Erythroblast (primary cell): ENCODE data around the gene PTGES3.

ENCODE experiments used
- GATA1 ChIP-seq: IDR thresholded peaks from 2 replicates; pipeline ENCODE4 v1.6.1; 2011; ENCODE audit warnings: low read depth, mild to moderate bottlenecking, control low read depth, low read length, moderate library complexity
- POLR2A ChIP-seq: IDR thresholded peaks from 2 replicates; pipeline ENCODE4 v1.6.1; 2011; ENCODE audit warnings: mild to moderate bottlenecking, low read length

GRCh38 chr12:56721721-56722120 lies 33.6 kb upstream of the PTGES3 start:
- no peak for TF ChIP-seq POLR2A
- TF ChIP-seq GATA1, result no peak
